Measurements from ENCODE around the gene PALM2AKAP2. TPM values are rescaled to one million over a fixed set of nuclear protein-coding genes. Genes with fewer than 3 reads are reported as not detected.
A peak's percentile ranks its signal among the peaks of the same experiment; 100 is the strongest.

Gene PALM2AKAP2
- total RNA-seq, 1 donor from 2014 or later, result 52.7 TPM

GRCh38 chr9:109765830-109766229 is 14.2 kb upstream of the PALM2AKAP2 start:
- H3K9me3 Mint-ChIP-seq (ENCODE audit: low read depth), result no peaks in the 10 kb centered on the region
- TF ChIP-seq CTCF (IDR thresholded peaks at IDR 0.05), result no peak
- H3K4me3 Mint-ChIP-seq (ENCODE audit: unreplicated experiment), result no peak overlapping the region
- H3K27me3 Mint-ChIP-seq (ENCODE audit: low read depth), result no peaks in the 10 kb centered on the region
- peaks cover 31% of the 10 kb centered on the region for H3K4me1 Mint-ChIP-seq (ENCODE audit: low read depth)
- H3K27ac Mint-ChIP-seq (ENCODE audit: unreplicated experiment), result no peak overlapping the region
- H3K36me3 Mint-ChIP-seq (ENCODE audit: low read depth), result no peaks in the 10 kb centered on the region
- DNase-seq (ENCODE audit: low spot score), result no peak

GRCh38 chr9:109766351-109766750 is 13.6 kb upstream of the PALM2AKAP2 start:
- H3K27ac Mint-ChIP-seq (ENCODE audit: unreplicated experiment), result no peak overlapping the region
- H3K4me3 Mint-ChIP-seq (ENCODE audit: unreplicated experiment), result no peak overlapping the region
- no peaks in the 10 kb centered on the region for H3K9me3 Mint-ChIP-seq (ENCODE audit: low read depth)
- no peaks in the 10 kb centered on the region for H3K27me3 Mint-ChIP-seq (ENCODE audit: low read depth)
- no peak for TF ChIP-seq CTCF (IDR thresholded peaks at IDR 0.05)
- H3K36me3 Mint-ChIP-seq (ENCODE audit: low read depth), result no peaks in the 10 kb centered on the region
- no peak for DNase-seq (ENCODE audit: low spot score)
- peaks cover 36% of the 10 kb centered on the region for H3K4me1 Mint-ChIP-seq (ENCODE audit: low read depth)

GRCh38 chr9:109767404-109767803 is 12.6 kb upstream of the PALM2AKAP2 start:
- Mint-ChIP-seq H3K9me3 (ENCODE audit: low read depth) (no peaks in the 10 kb centered on the region), H3K27ac (ENCODE audit: unreplicated experiment) (no peak overlapping the region), H3K27me3 (ENCODE audit: low read depth) (no peaks in the 10 kb centered on the region), H3K4me1 (ENCODE audit: low read depth) (peaks cover 46% of the 10 kb centered on the region), H3K4me3 (ENCODE audit: unreplicated experiment) (no peak overlapping the region), H3K36me3 (ENCODE audit: low read depth) (no peaks in the 10 kb centered on the region)
- no peak for DNase-seq (ENCODE audit: low spot score)
- no peak for TF ChIP-seq CTCF (IDR thresholded peaks at IDR 0.05)

- peaks cover 49% of the 10 kb centered on the region for H3K4me1 Mint-ChIP-seq (ENCODE audit: low read depth)
- H3K27me3 Mint-ChIP-seq (ENCODE audit: low read depth), result no peaks in the 10 kb centered on the region
- no peak overlapping the region for H3K4me3 Mint-ChIP-seq (ENCODE audit: unreplicated experiment)
- H3K36me3 Mint-ChIP-seq (ENCODE audit: low read depth), result no peaks in the 10 kb centered on the region
- TF ChIP-seq CTCF (IDR thresholded peaks at IDR 0.05), result no peak
- no peak for DNase-seq (ENCODE audit: low spot score)
- no peaks in the 10 kb centered on the region for H3K9me3 Mint-ChIP-seq (ENCODE audit: low read depth)
- H3K27ac Mint-ChIP-seq (ENCODE audit: unreplicated experiment), result no peak overlapping the region
These were observed 12.2 kb upstream of the PALM2AKAP2 start for GRCh38 chr9:109767814-109768213.

- DNase-seq (ENCODE audit: low spot score), result no peak
- no peaks in the 10 kb centered on the region for H3K27me3 Mint-ChIP-seq (ENCODE audit: low read depth)
These were observed 10.7 kb upstream of the PALM2AKAP2 start for GRCh38 chr9:109769250-109769649.

More at GRCh38 chr9:109769250-109769649, 10.7 kb upstream of the PALM2AKAP2 start:
- Mint-ChIP-seq H3K9me3 (ENCODE audit: low read depth) (no peaks in the 10 kb centered on the region), H3K4me1 (ENCODE audit: low read depth) (peaks cover 51% of the 10 kb centered on the region), H3K36me3 (ENCODE audit: low read depth) (no peaks in the 10 kb centered on the region), H3K4me3 (ENCODE audit: unreplicated experiment) (no peak overlapping the region), H3K27ac (ENCODE audit: unreplicated experiment) (peak overlapping the region; percentile 89)
- no peak for TF ChIP-seq CTCF (IDR thresholded peaks at IDR 0.05)
